Right ventricle myocardium inferior (tissue), 1 donor: ENCODE data around the gene ZDHHC11. TPM values are rescaled to one million over a fixed set of nuclear protein-coding genes. Genes with fewer than 3 reads are reported as not detected.
"Not testable (repeated sequence)": the region's sequence is repeated elsewhere in the genome, so short reads cannot be mapped to it uniquely, and the experiment has no call there.

Source experiments
- ATAC-seq: fragments of 200-7000 bp; cut with Tn5 transposase; one replicate; pipeline ENCODE4 v1.9.1; 2020; ENCODE audit warnings: mild to moderate bottlenecking, moderate library complexity
- DNase-seq: peaks from one replicate; pipeline ENCODE4 v3.0.0; 2021; ENCODE audit errors: missing footprints
- intact Hi-C: fragments of 100-400 bp; cut with DNase I; formaldehyde crosslinking; loops from one replicate; pipeline ENCODE4 v1.11.0; 2022
- total RNA-seq: library from RNA; stranded (reverse); fragmentation: NEBNext Ultra II Directional; extraction: Animal tissue kit (Norgen Biotek cat#: 25700); gene quantifications from one replicate; pipeline ENCODE4 v1.2.1, GENCODE V29; 2021
- donor health status: DM: no; HTN: yes; CAD: no; lungs with severe emphysema.

ZDHHC11 gene
- total RNA-seq, 1 donor from 2014 or later = 38.0 TPM

DNA sequence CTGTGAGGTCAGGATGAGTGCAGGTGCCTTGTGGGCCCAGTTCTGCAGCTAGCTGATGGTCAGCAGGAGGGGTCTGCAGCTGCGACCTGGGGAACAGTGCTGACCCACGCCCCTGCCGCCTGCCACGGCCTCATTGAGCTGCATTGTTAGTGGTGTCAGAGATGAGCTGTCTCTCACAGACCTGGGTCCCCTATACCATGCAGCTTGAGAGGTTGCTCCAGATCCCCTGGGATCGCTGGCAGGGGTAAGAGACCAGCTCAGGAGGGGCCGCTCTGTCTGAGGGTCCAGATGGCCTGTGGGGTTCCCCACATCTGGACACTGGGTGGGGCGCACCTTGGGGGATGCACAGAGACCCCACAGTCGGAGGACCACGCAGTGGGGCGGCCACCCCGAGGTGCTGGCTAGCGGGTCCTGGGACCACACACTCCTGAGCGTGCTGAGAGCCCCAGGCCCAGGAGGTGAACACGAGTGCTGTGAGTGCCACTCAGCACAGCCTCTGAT, 13.1 kb downstream of the ZDHHC11 start:
- ATAC-seq = not testable (repeated sequence)

DNA sequence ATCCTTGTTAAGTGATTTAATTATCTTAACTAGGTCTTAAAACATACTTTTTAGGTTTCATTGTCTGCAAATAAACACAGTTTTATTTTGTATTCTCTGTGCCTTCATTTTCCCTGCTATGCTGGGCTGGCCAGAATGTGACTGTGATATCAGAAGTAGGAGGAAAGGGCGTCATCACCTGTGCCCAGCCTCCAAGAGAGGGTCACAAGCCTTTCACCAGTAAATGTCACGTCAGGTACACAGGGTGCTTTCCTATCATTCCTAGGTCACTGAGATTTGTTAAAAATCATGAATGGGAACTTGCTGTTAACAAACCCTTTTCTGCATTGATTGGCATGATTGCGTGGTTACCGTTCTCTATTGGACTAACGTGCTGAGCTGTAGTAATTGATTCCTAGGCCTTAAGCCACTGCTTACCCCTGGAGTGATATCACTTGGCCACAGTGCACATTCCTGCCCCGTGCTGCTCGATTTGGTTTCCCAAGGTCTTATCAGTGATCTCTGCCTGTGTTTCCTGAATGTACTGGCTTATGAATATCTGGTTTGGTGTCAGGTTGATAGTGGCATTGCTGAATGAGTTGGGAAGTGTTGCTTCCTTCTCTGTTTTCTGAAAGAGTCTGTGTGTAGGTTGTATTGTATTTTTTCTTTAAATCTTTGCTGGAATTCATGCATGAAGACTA, 14.7 kb downstream of the ZDHHC11 start:
- intact Hi-C loops, ATAC-seq: not testable (repeated sequence)
- DNase-seq = peak; percentile 35

More for the DNA sequence above, 13.1 kb downstream of the ZDHHC11 start:
- peak; percentile 37 for DNase-seq
- intact Hi-C loops = not testable (repeated sequence)

DNA sequence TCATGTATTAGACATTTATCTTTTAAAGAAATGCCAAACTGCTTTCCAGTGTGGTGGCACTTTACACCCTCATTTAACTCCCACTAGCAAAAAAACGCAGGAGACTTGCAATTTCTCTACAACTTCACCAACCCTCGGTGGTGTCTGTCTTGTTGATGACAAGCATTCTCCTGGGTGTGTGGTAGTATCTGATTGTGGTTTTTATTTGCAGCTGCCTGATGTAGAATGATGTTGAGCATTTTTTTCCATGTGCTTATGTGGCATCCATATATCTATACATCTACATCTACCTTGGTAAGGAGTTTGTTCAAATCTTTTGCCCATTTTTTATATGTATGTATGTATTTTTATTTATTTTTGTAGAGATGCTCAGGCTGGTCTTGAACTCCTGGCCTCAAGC, 16.8 kb downstream of the ZDHHC11 start:
- DNase-seq, ATAC-seq, intact Hi-C loops: not testable (repeated sequence)

- DNase-seq, ATAC-seq, intact Hi-C loops: not testable (repeated sequence)
Measured at GRCh38 chr5:828194-828593, 22.6 kb downstream of the ZDHHC11 start.

DNA sequence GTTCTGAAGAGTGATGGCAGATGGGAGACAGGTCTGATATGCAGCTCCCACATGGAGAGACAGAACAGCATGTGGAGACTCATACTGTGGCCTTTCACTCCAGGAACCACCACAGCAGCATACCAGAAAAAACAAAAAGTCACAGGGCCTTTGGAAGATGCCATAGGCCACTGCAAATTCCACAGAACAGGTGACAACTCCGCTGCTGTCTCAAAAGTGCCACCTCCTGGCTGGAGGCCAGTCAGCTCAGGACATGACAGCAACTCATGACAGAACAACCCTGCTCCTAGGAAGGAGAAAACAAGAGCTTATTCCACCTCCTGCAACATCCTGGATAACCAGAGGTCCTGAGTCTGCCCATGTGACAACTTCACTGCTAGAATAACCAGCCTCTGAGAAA, 25.2 kb downstream of the ZDHHC11 start:
- DNase-seq, intact Hi-C loops: not testable (repeated sequence)
- peak; percentile 31 for ATAC-seq

DNA sequence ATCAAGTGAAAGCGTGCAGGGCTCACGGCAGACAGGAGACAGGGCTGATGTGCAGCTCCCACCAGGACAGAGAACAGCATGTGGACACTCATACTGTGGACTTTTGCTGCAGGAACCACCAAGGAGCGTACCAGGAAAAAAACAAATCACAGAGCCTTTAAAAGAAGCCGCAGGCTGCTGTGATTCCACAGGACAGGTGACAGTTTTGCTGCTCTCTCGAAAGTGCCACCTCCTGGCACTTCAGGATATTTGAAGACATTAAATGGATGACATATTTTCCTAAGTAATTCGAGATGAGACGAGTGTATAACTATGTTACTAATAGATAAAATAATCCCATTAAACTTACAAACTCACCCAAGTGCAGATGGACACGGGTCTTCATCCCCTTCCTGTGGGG, 29.3 kb downstream of the ZDHHC11 start:
- no peak for ATAC-seq
- no peak for DNase-seq
- intact Hi-C loops = no loop called here

DNA sequence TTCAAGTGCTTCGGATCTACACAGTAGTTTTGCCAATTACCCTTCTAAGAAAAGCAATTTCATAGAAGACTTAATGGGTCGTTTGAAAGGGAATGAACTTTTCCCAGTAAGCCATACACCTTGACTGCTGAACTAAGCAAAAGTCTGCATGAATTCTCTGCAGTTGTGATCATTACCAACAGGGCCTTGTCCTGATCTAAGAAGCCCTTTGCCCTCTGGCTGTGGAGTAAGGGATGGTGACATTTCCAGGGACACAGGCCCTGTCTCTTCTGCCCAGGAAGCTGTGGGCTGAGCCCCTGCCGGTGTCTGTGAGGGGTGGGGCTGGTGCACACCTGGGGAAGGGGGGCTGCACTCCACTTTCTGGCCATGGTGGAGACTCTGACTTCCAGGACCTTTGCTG, 30.5 kb downstream of the ZDHHC11 start:
- intact Hi-C loops = no loop called here
- ATAC-seq (no peak), DNase-seq (no peak)

DNA sequence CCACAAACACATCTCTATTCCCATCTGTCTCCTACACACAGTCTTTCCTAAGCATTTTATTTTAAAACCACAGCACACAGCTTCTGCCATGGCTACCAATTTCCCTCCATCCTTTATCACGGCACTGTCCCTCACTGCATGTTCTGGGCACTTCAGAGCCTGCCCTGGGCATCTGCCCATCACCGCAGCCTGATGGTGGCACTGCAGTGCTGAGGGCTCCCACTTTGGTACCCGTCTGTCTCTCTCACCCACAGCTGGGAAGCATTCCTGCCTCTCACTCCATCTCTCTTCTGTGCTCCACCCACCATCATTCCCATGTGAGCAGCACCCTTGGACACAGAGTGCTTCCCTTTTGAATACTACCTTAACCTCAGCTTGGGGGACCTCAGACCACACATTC, 31.7 kb downstream of the ZDHHC11 start:
- DNase-seq (no peak), ATAC-seq (peak; percentile 37)
- intact Hi-C loops = no loop called here

- intact Hi-C loops = no loop called here
- DNase-seq (no peak), ATAC-seq (no peak)
Measured at GRCh38 chr5:816176-816575, 34.6 kb downstream of the ZDHHC11 start.

GRCh38 chr5:815449-815848, 35.3 kb downstream of the ZDHHC11 start:
- DNase-seq (no peak), ATAC-seq (no peak)
- intact Hi-C loops = no loop called here

GRCh38 chr5:813575-813974, 37.2 kb downstream of the ZDHHC11 start:
- intact Hi-C loops, ATAC-seq: not testable (repeated sequence)

GRCh38 chr5:811384-811783, 39.4 kb downstream of the ZDHHC11 start:
- ATAC-seq, DNase-seq, intact Hi-C loops: not testable (repeated sequence)

More at GRCh38 chr5:813575-813974, 37.2 kb downstream of the ZDHHC11 start:
- peak; percentile 27 for DNase-seq

GRCh38 chr5:807719-808514, 42.9 kb downstream of the ZDHHC11 start:
- DNase-seq, intact Hi-C loops: not testable (repeated sequence)
- peak; percentile 39 for ATAC-seq

- no peak for DNase-seq
Measured at GRCh38 chr5:801472-801871, 49.3 kb downstream of the ZDHHC11 start.

DNA sequence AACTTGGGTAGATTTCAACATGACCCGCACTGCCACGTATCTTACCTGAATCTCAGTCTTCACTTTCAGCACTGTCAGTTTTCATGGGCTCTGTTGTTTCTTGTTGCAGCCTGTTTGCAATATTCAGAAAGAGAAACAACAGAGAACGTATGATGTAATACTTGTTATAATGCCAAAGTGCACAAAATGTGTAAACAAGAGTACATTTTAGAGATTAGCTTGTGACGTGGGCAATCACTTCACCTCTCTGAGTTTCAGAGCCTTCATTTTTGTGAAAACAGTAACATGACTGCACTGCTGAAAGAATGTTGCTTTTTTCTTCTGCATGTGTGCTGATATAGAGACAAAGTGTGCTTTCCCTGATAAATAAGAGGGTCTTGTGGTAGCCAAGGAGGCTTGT, 49.7 kb downstream of the ZDHHC11 start:
- ATAC-seq = peak; percentile 34
- DNase-seq, intact Hi-C loops: not testable (repeated sequence)

More at GRCh38 chr5:801472-801871, 49.3 kb downstream of the ZDHHC11 start:
- intact Hi-C loops = no loop called here
- peak; percentile 42 for ATAC-seq

- DNase-seq, intact Hi-C loops, ATAC-seq: not testable (repeated sequence)
Measured at GRCh38 chr5:798505-799138, 52.2 kb downstream of the ZDHHC11 start.

DNA sequence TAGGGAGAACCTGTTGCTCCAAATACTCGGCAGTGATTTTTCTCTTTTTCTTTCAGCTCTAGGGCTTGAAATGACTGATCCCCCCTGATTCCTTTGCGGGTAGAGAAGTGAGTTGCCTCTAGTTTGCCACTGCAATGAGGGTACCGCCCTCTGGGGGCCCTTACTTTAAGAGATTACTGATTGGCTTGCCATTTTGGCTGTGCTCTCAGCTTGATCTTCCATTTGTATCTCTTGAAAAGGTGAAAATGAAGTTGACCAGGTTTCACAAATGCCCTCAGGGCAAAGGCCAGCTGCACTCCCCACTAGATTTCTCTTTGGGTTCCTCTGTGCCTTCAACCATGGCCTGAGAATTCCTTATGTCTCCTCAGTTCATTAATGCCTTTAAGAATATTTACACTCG, 52.8 kb downstream of the ZDHHC11 start:
- ATAC-seq, intact Hi-C loops, DNase-seq: not testable (repeated sequence)

GRCh38 chr5:795873-796272, 54.9 kb downstream of the ZDHHC11 start:
- intact Hi-C loops, ATAC-seq, DNase-seq: not testable (repeated sequence)

DNA sequence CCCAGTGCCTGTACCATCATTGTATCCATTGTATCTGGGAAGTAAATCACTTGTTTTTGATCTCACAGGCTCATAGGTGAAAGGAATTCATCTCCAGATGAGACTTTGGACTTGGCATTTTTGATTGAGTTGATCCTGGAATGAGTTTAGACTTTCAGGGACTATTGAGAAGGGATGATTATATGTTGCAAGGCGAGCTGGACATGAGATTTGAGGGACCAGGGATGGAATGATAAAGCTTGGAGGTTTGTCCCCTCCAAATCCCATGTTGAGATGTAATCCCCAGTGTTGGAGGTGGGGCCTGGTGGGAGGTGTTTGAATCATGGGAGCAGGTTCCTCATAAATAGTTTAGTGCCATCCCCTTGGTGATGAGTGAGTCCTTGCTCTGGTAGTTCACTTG, 55.8 kb downstream of the ZDHHC11 start:
- ATAC-seq, intact Hi-C loops, DNase-seq: not testable (repeated sequence)
